Measurements from ENCODE around the gene FERMT3.
A peak's percentile ranks its signal among the peaks of the same experiment; 100 is the strongest.
"Not testable (repeated sequence)": the region's sequence is repeated elsewhere in the genome, so short reads cannot be mapped to it uniquely, and the experiment has no call there.

Gene FERMT3

DNA sequence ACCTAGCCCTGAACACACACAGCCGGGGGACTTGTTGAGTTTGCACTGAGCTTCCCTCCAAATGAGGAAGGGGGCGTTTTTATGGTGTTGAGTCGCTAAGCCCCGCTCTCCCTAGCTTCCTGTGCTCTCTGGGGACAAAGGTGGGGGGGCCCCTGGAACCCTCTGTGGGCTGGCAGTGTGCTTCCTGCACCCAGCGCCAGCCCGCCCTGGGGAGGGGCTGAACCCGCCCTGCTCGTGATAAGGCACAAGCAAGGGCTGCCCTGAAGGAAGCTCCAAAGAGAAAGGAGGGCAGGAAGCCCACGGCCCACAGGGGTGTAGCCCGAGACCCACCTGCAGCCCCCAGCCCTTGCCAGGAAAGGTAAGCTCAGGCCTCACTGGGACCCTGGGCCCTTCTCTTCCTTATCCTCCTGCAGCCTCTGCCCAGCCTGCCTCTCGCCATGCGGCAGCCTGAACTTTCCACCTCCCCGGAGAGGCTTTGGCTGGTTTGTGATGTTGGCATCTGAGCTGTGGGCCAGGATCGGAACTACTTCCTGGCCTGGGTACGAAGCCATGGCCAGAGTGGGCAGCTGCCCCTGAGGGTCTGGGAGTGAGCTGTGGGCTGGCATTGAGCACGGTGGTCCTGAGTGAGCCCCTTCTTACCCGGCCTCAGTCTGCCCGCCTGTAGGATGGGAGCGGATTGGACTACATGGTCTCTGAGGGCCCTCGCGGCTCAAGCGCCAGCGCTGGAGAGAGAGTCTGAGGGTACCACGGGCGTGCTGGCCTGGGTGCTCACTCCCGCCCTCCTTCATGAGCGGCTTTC lies at the start of gene FERMT3:
TSS of gene FERMT3 (plus strand) at position 265 of the 799 bp plus-strand sequence. CDS start 644 bp downstream, outside the sequence.
- no peak for DNase-seq

GRCh38 chr11:64157631-64158394 lies 48.7 kb upstream of the FERMT3 start:
- no peak for DNase-seq

DNA sequence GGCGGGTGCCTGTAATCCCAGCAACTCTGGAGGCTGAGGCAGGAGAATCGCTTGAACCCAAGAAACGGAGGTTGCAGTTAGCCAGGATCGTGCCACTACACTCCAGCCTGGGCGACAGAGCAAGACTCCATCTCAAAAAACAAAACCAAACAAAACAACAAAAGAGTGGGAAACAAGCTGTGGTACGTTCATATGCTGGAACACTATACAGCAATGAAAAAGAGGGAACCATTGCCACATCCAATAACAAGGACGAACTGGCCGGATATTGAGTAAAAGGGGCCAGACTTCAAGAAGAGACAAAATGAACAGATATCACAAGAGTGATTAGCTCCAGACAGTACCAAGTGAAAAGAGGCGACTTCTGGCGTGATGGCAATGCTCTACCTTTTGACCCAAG lies 45.5 kb upstream of the FERMT3 start:
- DNase-seq = no peak

- not testable (repeated sequence) for DNase-seq
Observed at GRCh38 chr11:64162769-64163168, 43.8 kb upstream of the FERMT3 start.

DNA sequence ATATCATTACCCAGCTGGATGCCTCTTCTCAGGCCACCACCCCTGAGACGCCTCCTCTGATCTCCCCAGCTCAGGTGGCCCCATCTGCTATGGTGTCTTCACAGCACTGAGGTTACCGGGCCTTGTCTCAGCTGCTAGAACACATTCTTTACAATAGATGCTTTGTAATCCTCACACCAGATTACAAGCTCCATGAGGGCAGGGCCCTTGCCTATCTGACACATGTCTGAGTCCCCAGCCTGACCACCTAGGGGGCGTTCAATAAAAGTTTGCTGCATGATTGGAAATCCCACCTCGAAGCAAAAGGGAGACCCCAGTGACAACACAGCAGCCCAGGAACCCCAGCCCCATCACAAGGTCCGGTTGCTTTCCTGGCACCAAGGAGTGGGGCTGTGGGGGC lies 42.6 kb upstream of the FERMT3 start:
- DNase-seq = no peak

- DNase-seq = no peak
Observed at GRCh38 chr11:64164392-64165312, 41.9 kb upstream of the FERMT3 start.

- no peak for DNase-seq
Observed at GRCh38 chr11:64165481-64165841, 41.1 kb upstream of the FERMT3 start.

DNA sequence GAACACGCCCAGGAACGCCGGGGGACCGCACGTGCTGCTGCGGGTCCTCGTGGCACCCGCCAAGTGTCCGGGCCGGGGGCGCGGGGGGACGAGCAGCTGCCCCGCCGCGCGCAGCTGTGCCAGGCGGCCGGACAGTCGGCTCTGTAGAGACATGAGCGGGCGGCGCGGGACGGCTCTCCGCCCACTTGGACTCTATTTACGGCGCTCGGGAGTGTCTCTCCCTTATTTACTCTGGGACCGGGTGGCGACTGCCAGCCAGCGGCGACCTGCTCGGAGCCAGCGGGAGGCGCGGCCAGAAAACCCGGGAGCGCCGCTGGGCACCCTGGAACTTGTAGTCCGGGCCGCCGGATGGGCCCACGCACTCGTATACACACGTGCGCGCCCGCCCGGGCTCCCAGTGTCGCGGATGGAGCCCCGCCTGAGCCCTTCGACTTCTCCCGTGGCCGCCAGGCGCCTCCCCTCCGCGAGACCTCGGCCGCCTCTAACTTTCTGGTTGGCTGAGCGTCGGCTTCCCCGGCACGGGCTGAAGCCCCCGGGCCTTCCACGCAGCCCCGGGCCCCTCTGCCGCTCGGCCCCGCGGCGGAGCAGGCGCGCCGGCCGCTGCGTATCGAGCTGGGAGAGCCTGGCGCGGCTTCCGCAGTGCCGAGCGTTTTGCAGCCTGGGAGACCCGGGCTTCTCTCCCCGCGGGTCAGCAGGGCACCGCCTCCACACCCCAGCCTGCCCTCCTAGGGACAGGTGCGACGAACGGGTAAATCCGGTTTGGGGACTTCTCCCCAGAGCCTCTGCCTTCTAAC lies 40.5 kb upstream of the FERMT3 start, which contains the start of gene MACROD1:
TSS of gene MACROD1 (minus strand) at position 272 of the 794 bp plus-strand sequence. CDS start at position 153, 119 bp downstream.
- DNase-seq = peak; percentile 61

- no peak for DNase-seq
Observed at GRCh38 chr11:64170419-64170818, 36.1 kb upstream of the FERMT3 start.

DNA sequence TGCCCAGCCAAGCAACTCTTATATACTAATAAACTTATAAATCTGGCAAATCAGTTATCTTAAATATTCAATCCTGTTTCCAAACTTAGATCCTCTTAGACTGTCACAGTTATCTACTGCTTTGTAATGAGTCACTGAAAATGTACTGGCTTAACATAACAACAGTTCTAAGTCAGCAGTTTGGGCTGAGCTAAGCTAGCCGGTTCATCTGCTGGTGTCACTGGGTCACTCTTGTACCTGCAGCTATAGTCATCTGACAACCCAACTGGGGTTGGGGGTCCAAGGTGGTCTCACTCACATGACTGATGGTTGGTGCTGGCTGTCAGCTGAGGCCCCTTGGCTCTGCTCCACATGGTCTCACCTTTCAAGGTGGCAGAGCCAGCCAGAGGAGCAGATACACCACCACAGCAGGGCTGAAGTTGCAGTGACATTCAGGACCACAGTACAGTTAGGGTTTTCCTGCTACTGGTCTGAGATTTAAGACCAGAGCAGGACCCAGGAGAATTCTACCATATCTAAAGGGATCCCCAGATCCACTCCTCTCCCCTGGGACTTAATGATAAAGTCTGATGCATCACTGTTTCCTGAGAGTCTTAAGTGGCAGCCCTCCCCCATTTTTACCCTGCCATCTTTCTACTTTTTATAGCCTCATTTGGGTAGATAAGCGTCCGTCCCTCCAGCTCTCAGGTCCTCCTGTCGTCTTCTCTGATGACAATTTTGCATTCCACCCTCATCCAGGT lies 32.7 kb upstream of the FERMT3 start:
- DNase-seq = no peak

- DNase-seq = no peak
Observed at GRCh38 chr11:64176751-64177150, 29.8 kb upstream of the FERMT3 start.

- DNase-seq = no peak
Observed at GRCh38 chr11:64178203-64178602, 28.3 kb upstream of the FERMT3 start.

DNA sequence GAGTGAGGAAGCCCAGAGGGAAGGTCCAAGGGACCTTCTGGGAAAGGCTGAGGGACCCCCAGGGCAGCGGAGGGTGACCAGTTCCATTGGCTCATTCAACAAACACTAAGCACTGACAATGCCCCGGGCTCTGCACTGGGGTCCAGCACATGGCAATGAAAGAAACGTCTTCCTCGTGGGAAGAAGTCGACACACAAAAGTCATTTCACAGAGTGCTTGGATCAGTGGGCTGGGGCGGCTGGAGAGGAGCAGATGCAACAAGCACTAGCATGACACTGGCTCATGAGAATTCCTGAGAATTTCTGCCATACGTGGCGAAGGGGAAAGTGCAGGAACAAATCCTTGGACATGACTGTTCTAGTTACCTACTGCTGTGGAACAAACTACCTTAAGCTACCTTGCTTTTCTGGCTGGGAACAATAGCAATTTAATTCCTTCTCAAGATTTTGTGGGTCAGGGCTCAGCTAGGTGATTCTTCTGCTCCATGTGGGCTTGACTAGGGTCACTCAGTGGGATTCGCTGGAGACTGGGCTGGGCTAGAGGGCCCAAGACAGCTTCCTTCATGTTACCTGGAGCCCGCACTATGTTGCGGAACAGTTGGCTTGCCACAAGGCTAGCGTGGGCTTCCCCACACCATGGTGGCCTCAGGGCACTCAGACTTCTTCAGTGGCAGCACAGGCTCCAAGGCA lies 27.4 kb upstream of the FERMT3 start:
- DNase-seq = no peak

GRCh38 chr11:64180891-64181290 lies 25.6 kb upstream of the FERMT3 start:
- no peak for DNase-seq

DNA sequence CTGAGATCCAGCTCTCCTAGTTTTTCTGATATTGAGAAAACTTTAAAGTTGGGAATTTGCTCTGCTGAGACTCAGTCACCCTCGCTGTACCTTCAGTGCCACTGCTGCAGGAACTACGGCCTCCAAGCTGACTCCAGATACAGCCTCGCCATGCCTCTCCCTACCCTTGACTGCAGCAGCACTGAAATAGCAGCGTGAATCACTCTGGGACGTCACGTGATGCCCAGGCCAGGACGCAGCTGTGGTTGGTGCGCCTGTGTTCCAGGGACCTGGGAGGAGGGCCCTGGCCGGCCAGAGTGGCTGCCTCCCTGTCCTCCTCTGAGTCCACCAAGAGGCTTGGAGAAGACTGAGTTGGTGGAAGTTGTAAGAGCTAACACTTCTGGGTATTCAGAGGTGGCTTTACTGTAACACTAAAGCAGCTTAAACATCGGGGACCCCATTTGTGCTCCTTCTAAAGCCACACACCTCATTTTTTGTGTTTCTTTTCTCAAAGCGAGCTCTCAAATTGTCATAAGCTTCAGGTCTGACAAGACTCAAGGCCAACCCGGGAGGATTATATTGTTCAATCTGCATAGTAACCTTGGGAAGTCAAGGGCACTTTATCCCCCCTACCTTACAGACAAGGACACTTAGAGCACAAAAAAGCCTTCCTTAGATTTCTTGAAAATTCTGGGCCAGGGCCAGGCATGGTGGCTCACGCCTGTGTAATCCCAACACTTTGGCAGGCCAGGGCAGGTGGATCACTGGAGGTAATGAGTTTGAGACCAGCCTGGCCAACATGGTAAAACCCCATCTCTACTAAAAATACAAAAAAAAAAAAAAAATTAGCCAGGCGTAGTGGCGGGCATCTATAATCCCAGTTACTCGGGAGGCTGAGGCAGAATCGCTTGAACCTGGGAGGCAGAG lies 24.8 kb upstream of the FERMT3 start:
- DNase-seq = no peak

DNA sequence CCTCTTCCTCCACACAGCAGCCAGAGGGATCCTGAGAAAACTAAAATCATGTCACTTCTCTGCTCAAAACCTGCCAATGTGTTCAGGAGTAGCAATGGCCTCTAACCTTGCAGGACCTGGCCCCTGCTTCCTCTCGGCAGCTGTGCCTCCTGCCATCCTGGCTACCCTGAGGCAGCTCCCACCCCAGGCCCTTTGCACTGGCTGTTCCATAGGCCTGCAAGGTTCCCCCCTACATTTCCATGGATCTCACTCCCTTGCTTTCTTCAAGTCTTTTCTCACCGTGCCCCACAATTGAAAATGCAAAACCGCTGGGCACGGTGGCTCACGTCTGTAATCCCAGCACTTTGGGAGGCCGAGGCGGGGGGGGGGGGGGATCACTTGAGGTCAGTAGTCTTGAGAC lies 22.6 kb upstream of the FERMT3 start:
- DNase-seq = no peak

GRCh38 chr11:64185175-64185692 lies 21.3 kb upstream of the FERMT3 start:
- DNase-seq = no peak

DNA sequence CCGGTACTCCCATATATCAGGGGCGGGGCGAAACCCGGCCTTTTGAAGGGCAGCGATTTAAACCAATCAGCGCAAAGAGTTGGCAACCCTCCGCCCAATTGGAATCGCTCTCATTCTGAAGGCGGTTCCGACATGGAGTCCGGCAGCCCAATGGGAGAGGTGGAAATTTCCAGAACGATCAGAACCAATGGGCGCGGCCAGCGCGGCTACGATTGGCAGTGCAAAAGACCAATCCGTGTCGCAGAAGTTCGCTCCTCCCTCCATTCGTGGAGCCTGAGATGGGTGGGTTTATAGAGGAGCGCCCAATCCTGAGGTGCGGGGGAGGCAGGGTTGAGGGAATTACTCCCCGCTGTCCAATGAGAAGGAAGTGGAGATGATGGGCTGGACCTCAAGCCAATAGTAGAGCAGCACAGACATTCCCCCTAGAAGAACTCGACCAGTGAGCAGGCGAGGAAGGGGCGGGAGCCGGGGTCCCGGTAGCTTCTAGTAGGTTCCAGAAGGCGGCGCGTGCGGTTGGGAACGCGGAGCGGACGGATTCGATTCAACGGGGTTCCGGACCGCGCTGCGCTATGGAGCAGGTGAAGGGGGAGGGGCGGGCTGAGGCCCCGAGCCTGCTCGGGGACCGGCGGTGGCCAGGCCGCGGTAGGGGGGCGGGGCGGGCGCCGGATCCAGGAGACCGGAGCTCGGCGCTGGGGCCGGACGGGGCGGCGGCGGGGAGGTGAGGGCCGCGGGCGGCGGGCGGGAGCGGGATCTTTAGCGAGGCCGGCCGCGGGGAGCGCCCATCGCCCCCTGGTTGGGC lies 20.6 kb upstream of the FERMT3 start, which contains the start of gene STIP1:
TSS of gene STIP1 (plus strand) at position 479 of the 799 bp plus-strand sequence. CDS start at position 570, 91 bp downstream.
- peak; percentile 100 for DNase-seq
